Lung (tissue), 12 donors: Measurements from ENCODE around the gene UBASH3B. TPM values are rescaled to one million over a fixed set of nuclear protein-coding genes. Genes with fewer than 3 reads are reported as not detected.
A peak's percentile ranks its signal among the peaks of the same experiment; 100 is the strongest.

Experiments used
- ATAC-seq: fragments of 200-7000 bp; cut with Tn5 transposase; one replicate; pipeline ENCODE4 v1.9.1; 2020; ENCODE audit warnings: moderate number of reproducible peaks; ENCODE audit not compliant: insufficient read depth, low FRiP score
- DNase-seq, 3 donors: peaks; one replicate each; pipeline ENCODE4 v3.0.0-alpha.2; 2013 to 2017
- H3K27ac ChIP-seq, 2 donors: one replicate each; pipeline ENCODE4 v1.5.1; 2013; ENCODE audit warnings: mild to moderate bottlenecking in 2 of 2, moderate library complexity in 2 of 2, control low read depth in 1 of 2, inconsistent platforms in 1 of 2, low read depth in 1 of 2, low read length in 1 of 2
- H3K27me3 ChIP-seq, 3 donors: one replicate each; pipeline ENCODE4 v1.5.1; 2013; ENCODE audit warnings: low read length in 2 of 3; ENCODE audit not compliant: control insufficient read depth in 3 of 3, insufficient read depth in 3 of 3
- H3K36me3 ChIP-seq, 4 donors: one replicate each; pipeline ENCODE4 v1.5.1; 2013; ENCODE audit warnings: low read length in 4 of 4, mild to moderate bottlenecking in 1 of 4, moderate library complexity in 1 of 4; ENCODE audit not compliant: control insufficient read depth in 4 of 4, insufficient read depth in 4 of 4
- H3K4me1 ChIP-seq, 5 donors: one replicate each; pipeline ENCODE4 v1.5.1; 2013; ENCODE audit warnings: low read length in 5 of 5, mild to moderate bottlenecking in 2 of 5, moderate library complexity in 1 of 5; ENCODE audit not compliant: control insufficient read depth in 5 of 5, insufficient read depth in 5 of 5
- H3K4me3 ChIP-seq: one replicate; pipeline ENCODE4 v1.5.1; 2013; ENCODE audit warnings: mild to moderate bottlenecking, control low read depth, moderate library complexity
- H3K9ac ChIP-seq, 2 donors: one replicate each; pipeline ENCODE4 v1.5.1; 2013; ENCODE audit warnings: low read length in 2 of 2, control low read depth in 1 of 2; ENCODE audit not compliant: insufficient read depth in 1 of 2
- H3K9me3 ChIP-seq, 4 donors: one replicate each; pipeline ENCODE4 v1.5.1; 2013; ENCODE audit warnings: low read length in 3 of 4, mild to moderate bottlenecking in 1 of 4, moderate library complexity in 1 of 4; ENCODE audit not compliant: control insufficient read depth in 4 of 4, insufficient read depth in 3 of 4
- CTCF ChIP-seq: IDR thresholded peaks from 2 replicates; pipeline ENCODE4 v1.5.1; 2012; ENCODE audit warnings: mild to moderate bottlenecking; ENCODE audit errors: control extremely low read depth, extremely low read depth
- WGBS, 2 donors: extraction: QIAGEN DNeasy Blood & Tissue Kit; methylation state at CpG; one replicate each; pipeline ENCODE4 v1.1.7; 2013; 5-methylcytosine and 5-hydroxymethylcytosine counted together
- polyA plus RNA-seq, 2 donors: library from polyadenylated mRNA; stranded (reverse); fragments of 200-250 nt; gene quantifications; one replicate each; pipeline ENCODE4 v1.2.1, GENCODE V29; 2013
- total RNA-seq, 2 donors: library from RNA; depleted of rRNA in 1 of 2; stranded (reverse); fragments of >200 nt in 1 of 2; gene quantifications; one replicate each; pipeline ENCODE4 v1.2.1, GENCODE V29; 2014 to 2021
- donor health status: control.
- donor health status: control.
- donor health status: Bipolar disorder and iron deficiency.
- donor health status: healthy.
- donor health status: DM: yes; HTN: yes; CAD: no.

UBASH3B gene
- total and polyA plus RNA-seq, 4 donors, result 5.8 to 51.2 (median 12.4) TPM

GRCh38 chr11:122791836-122792235, 136.3 kb downstream of the UBASH3B start:
- DNase-seq (no peak), ATAC-seq (no peak)
- Histone ChIP-seq H3K9ac (no peak overlapping the region), H3K36me3 (peaks cover 0 to 7% (median 5%) of the 10 kb centered on the region in 4 donors), H3K27me3 (no peaks in the 10 kb centered on the region), H3K4me1 (peaks cover 0 to 35% (median 4%) of the 10 kb centered on the region in 5 donors), H3K27ac (no peak overlapping the region), H3K9me3 (no peaks in the 10 kb centered on the region), H3K4me3 (no peak overlapping the region)
- 84 to 88% methylated on average over 8 of the region's 8 CpGs for WGBS, 2 donors
- TF ChIP-seq CTCF, result no peak

DNA sequence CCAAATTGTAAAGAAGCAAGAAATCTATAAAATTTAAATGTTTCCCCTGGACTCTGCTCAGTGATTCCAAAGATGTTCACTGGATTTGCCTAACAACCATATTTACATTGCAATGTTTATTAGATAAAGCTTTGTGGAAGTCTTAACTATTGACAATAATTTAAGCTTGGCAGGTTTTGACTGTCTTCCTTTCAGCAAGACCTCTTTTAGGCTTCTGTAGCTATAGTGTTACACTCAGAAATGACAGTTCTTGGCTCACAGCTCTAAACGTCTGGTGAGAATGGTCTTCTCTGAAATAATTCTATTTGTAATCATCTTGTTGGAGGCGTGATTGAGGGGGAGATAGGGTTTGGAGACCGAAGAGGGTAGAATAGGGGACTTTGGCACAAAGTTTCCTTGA, 138.0 kb downstream of the UBASH3B start:
- no peak overlapping the region for H3K9ac ChIP-seq
- H3K4me3 ChIP-seq, result no peak overlapping the region
- no peak for TF ChIP-seq CTCF
- WGBS, 2 donors, result 64 to 81% methylated on average over 3 of the region's 3 CpGs
- H3K4me1 ChIP-seq, result peaks cover 0 to 35% (median 4%) of the 10 kb centered on the region in 5 donors
- H3K36me3 ChIP-seq, result peaks cover 6 to 15% (median 8%) of the 10 kb centered on the region in 4 donors
- H3K9me3 ChIP-seq, result no peaks in the 10 kb centered on the region
- no peak for ATAC-seq
- no peak overlapping the region for H3K27ac ChIP-seq
- no peaks in the 10 kb centered on the region for H3K27me3 ChIP-seq
- DNase-seq, result peak; percentile 40 to 93 (median 92)

- Histone ChIP-seq H3K27ac (no peak overlapping the region), H3K9me3 (no peaks in the 10 kb centered on the region), H3K4me3 (no peak overlapping the region), H3K4me1 (peaks cover 0 to 43% (median 4%) of the 10 kb centered on the region in 5 donors), H3K27me3 (no peaks in the 10 kb centered on the region), H3K9ac (no peak overlapping the region), H3K36me3 (peaks cover 2 to 15% (median 8%) of the 10 kb centered on the region in 4 donors)
- no peak for TF ChIP-seq CTCF
- WGBS, 2 donors, result 87 to 93% methylated on average over 5 of the region's 5 CpGs
- ATAC-seq (no peak), DNase-seq (peak in 2 of 3 donors; percentile 75 to 83)
These were observed 139.8 kb downstream of the UBASH3B start for GRCh38 chr11:122795307-122795706.

DNA sequence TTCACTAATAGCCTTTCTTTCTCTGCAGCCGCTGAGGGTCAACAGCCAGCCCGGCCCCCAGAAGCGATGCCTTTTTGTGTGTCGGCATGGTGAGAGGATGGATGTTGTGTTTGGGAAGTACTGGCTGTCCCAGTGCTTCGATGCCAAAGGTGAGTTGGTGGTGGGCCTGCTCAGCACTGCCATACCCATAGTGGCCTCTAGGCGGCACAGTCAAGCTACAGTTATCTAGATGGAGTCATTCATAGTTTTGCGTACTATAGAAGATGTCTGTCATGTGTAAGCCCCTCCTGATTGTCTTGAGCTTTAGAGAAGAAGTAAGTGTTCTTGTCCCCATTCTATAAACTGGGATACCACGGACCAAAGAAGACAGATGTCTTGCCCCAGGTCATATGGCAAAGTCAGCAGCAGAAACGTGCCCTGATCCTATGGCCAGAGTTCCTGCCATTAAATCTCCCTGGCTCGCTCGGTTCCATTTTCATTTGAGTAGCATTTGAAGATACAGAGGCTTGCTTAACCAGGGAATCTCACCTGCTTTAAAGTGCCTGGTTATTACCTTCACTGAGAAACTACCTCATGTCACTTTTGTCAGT, 140.7 kb downstream of the UBASH3B start:
- Histone ChIP-seq H3K9ac (no peak overlapping the region), H3K4me1 (peaks cover 0 to 52% (median 4%) of the 10 kb centered on the region in 5 donors), H3K27me3 (no peaks in the 10 kb centered on the region), H3K4me3 (no peak overlapping the region), H3K36me3 (peaks cover 4 to 15% (median 6%) of the 10 kb centered on the region in 4 donors), H3K27ac (no peak overlapping the region), H3K9me3 (no peaks in the 10 kb centered on the region)
- ATAC-seq, result no peak
- peak; percentile 82 for TF ChIP-seq CTCF
- WGBS, 2 donors, result 60 to 62% methylated on average over 11 of the region's 11 CpGs
- no peak for DNase-seq
